NCI-H1436 treated with DMSO at 0.1 percent for 48 hours (cell line): ENCODE data around the gene UBE2I.
"Not testable (repeated sequence)": the region's sequence is repeated elsewhere in the genome, so short reads cannot be mapped to it uniquely, and the experiment has no call there.

ENCODE experiments used
- DNase-seq: peaks from one replicate; lab custom pipeline; 2025; lab: John Stamatoyannopoulos, UW

UBE2I gene

DNA sequence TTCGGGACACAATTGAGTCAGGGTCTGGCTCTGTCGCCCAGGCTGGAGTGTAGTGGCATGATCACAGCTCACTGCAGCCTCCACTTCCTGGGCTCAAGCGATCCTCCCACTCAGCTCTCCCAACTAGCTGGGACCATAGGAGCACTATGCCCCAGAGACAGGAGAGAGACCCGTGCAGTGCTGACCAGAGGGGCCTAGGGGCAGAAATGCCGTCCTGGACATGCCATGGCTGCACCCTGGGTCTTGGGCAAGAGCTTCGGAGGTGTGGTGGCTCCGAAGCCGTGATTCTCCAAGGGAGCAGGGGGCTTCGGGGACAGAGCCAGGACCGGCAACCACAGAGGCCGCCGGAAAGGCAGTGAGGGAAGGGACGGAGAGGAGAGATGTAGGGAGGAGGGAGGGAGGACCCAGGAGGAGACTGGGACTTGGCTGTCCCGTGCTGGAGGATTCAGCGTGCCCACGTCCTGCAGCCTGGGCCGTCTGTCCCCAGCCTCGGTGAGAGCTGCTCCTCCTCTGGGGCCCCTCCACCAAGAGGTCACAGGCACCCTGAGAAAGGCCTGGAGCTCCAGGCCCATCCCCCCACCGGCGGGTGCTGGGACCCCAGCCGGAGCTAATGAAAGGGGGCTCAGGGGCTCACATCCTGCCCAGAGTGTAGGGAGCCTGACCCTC lies 31.7 kb upstream of the UBE2I start:
- no peak for DNase-seq

DNA sequence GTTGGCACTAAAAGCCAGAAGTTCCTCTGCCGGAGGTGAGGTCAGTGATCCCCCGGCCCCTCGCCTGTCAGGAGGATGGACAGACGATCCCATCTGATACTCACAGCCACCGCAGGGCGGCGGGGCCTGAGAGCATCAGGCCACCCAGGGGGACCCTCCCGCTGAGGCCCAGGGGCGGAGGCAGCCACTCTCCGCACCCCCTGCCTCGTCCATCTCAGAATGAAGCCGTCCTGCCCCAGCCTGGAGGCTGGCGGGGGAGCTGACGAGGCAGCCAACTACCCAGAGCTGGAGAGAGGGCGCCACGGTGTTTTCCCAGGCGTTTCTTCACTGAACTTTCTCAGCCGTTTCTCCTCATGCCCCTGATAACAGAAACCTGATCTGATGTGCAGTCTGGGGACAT lies 31.0 kb upstream of the UBE2I start:
- no peak for DNase-seq

DNA sequence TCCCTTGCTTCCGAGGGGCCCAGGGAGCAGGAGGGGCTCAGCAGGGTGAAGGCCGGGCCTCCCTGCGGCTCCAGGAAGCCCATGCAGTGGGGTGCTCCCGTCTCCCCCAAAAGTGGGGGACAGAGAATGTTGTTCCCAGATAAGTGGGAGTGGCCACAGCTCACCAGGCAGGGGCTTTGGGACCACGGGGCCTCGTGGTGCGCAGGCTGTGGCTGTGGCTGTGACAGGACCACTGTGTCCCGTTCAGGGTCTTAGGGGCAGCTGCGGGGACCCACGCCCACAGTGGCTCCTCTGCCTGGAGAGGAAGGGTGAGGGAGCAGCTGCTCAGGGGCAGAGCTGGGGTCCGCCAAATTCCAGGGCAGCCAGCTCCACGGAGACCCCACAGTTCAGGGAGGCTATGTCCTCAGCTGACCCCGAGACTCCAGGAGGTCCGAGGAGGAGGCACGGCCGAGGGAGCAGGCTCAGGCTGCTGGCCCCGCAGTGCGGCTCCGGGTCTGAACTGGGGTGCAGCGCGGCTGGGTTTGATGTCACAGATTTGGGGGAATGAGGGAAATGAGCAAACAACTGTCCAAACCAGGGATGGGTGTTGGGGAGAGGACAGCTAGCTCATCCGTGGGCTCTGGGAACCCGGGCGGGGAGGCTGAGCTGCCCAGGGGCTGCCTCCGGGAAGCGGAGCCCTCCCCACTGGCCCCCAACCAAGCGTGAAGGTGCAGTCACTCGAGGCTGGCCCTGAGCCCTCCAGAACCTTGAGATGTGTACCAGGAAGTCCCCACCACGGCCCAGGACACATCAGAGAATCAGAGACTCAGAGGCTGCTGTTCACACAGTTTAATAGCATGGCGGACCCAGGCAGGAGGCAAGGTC lies 30.1 kb upstream of the UBE2I start:
- no peak for DNase-seq

- DNase-seq = no peak
Observed at GRCh38 chr16:1279945-1280589, 29.4 kb upstream of the UBE2I start.

GRCh38 chr16:1280783-1281182 lies 28.7 kb upstream of the UBE2I start:
- DNase-seq = no peak

GRCh38 chr16:1281517-1281916 lies 27.9 kb upstream of the UBE2I start:
- no peak for DNase-seq

GRCh38 chr16:1282324-1282973 lies 27.0 kb upstream of the UBE2I start:
- no peak for DNase-seq

DNA sequence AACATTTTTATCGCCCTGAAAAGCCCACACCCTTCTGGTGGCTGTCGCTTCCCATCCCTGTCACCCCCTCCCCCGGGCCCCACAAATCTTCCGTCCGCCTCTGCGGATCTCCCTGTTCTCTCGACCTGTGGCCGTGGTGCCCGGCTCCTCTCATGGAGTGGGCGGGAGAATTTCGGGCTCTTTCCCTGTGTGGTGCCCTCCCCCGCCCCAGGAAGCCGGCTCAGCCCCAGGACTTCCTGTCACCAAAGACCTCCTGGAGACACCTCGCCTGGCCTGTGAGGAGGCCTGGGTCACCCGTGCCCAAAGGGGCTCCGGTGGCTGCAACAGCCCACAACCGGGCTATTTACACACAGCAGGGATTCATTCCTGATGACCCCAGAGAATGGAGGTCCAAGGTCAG lies 26.1 kb upstream of the UBE2I start:
- no peak for DNase-seq

DNA sequence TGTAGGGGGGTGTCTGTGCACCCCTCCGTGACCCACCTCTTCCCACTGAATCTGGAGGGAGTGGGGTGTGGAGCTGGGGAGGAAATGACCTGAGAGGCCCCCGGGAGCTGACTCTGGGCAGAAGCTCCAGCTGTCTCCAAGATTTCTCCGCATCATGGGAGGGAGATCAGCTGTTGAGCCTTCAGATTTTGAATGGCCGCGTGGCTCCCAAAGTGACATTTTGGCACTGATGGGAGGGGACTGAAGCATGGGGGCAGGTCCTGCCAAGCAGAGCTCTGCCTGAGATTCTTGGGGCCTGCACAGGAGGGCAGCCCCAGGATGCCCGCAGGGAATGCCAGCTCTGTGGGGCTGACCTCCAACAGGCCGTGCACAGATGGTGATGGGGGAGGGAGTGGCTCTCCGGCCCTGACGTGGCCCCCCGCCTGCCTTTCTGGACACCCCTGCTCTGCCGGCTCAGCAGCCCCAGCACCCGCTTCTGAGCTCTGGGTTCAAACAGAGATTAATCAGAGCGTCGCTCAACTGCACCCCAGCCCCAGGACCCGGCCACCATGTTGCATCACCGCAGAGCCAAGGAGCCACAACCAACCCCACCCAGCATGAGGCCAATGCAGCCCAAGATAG lies 25.3 kb upstream of the UBE2I start:
- DNase-seq = no peak

- DNase-seq = no peak
Observed at GRCh38 chr16:1285669-1286512, 23.5 kb upstream of the UBE2I start.

DNA sequence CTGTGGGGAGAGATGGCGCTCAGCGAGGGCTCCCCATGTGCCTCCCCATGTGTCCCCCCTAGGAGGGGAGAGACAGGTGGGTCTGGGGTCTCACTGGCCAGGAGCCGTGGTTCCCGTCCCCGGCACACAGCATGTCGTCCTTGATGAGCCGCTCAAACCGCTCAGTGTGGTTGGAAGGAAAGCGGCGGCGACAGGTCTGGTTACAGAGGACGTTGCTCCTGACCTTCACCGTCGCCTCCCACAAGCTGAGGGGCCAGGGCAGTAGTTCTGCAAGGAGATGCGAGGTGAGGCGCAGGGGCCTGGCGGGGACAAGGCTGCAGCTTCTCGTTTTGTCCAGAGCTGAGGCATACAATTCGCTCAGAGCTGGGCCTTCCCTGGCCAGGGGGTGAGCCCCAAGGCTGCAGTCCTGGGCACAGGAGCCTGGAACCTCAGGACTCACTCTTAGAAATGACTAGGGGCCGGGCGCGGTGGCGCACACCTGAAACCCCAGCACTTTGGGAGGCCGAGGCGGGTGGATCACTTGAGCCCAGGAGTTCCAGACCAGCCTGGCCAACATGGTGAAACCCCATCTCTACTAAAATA lies 22.8 kb upstream of the UBE2I start:
- DNase-seq = no peak

DNA sequence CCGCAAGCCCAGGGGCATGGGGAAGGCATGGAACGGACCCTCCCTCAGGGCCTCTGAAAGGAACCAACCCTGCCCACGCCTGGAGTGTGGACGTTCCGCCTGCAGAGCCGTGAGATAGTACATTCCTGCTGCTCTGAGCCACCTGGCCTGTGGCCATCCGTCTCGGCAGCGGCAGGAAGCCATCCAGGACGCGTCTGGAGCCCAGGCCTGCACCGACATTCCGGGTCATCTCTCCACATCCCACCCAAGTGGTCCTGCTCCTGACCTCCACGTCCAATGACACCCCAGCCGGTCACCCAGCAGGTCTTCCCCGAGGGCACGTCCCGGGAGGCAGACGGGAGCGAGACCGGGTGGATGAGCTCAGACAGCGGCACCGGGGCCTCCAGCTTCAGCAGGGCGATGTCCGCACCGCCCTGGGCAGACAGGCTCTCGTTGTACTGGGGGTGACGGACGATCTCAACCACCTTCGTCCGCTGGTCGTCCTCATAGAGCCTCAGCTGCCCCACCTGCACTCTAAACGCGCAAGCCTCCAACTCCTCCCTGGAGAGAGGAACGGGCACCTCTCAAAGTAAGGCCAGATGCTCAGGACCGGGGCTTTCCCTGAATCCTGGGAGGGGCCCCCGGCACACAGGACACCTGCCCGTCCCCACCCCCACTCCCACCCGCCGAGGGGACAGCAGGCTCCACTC lies 21.3 kb upstream of the UBE2I start:
- DNase-seq = no peak

- DNase-seq = no peak
Observed at GRCh38 chr16:1288813-1289476, 20.5 kb upstream of the UBE2I start.

- no peak for DNase-seq
Observed at GRCh38 chr16:1289477-1289866, 20.0 kb upstream of the UBE2I start.

DNA sequence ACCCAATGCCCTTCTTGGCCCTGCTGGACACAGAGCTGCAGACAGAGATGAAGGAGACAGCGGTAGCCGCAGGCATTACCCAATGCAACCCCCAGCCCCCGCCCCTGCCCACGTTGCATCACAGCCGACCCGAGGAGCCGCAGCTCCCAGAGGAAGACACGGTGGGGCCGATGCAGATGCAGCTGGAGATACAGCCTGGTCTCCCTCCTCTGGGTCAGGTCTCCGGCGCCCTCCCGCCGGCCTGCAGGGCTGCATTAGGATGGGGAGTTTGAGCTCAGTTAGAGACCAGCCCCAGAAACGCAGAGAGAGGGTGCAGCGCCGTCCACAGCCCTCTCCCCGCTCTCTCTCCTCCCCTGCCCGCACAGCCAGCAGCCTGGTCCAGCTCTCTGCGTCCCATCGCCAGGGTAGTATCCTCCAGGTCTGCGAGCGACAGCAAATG lies 19.4 kb upstream of the UBE2I start:
- DNase-seq = no peak

GRCh38 chr16:1290860-1291575 lies 18.4 kb upstream of the UBE2I start:
- no peak for DNase-seq

- DNase-seq = no peak
Observed at GRCh38 chr16:1291576-1291974, 17.9 kb upstream of the UBE2I start.

- not testable (repeated sequence) for DNase-seq
Observed at GRCh38 chr16:1292208-1292607, 17.2 kb upstream of the UBE2I start.

- not testable (repeated sequence) for DNase-seq
Observed at GRCh38 chr16:1292808-1293207, 16.6 kb upstream of the UBE2I start.
